ENCODE data around the gene CLSTN2. TPM values are rescaled to one million over a fixed set of nuclear protein-coding genes. Genes with fewer than 3 reads are reported as not detected.

CLSTN2 gene
- total RNA-seq, 2 donors from 2014 or later = 13.6 to 28.3 TPM

- Histone ChIP-seq H3K4me1 (peaks cover 0 to 8% of the 10 kb centered on the region in 2 donors), H3K27me3 (no peaks in the 10 kb centered on the region), H3K4me3 (no peak overlapping the region), H3K27ac (no peak overlapping the region), H3K9me3 (peaks cover 0 to 7% of the 10 kb centered on the region in 2 donors), H3K36me3 (no peaks in the 10 kb centered on the region)
- no peak for TF ChIP-seq CTCF (IDR thresholded peaks at IDR 0.05)
- DNase-seq (ENCODE audit: low spot score) = no peak
These were observed 230.1 kb downstream of the CLSTN2 start for GRCh38 chr3:140164922-140165590.

GRCh38 chr3:140165781-140166180 is 230.8 kb downstream of the CLSTN2 start:
- H3K27ac ChIP-seq = no peak overlapping the region
- DNase-seq (ENCODE audit: low spot score) = no peak
- H3K4me1 ChIP-seq = peaks cover 0 to 8% of the 10 kb centered on the region in 2 donors
- H3K9me3 ChIP-seq = peaks cover 0 to 7% of the 10 kb centered on the region in 2 donors
- TF ChIP-seq CTCF (IDR thresholded peaks at IDR 0.05) = no peak
- no peaks in the 10 kb centered on the region for H3K36me3 ChIP-seq
- no peaks in the 10 kb centered on the region for H3K27me3 ChIP-seq
- H3K4me3 ChIP-seq = no peak overlapping the region

- H3K9me3 ChIP-seq = peaks cover 0 to 7% of the 10 kb centered on the region in 2 donors
- no peaks in the 10 kb centered on the region for H3K27me3 ChIP-seq
- no peaks in the 10 kb centered on the region for H3K36me3 ChIP-seq
- DNase-seq (ENCODE audit: low spot score) = no peak
- no peak overlapping the region for H3K4me3 ChIP-seq
- no peak overlapping the region for H3K27ac ChIP-seq
- H3K4me1 ChIP-seq = peaks cover 0 to 8% of the 10 kb centered on the region in 2 donors
- no peak for TF ChIP-seq CTCF (IDR thresholded peaks at IDR 0.05)
These were observed 232.0 kb downstream of the CLSTN2 start for GRCh38 chr3:140166861-140167599.

- Histone ChIP-seq H3K4me1 (peaks cover 0 to 8% of the 10 kb centered on the region in 2 donors), H3K27ac (no peak overlapping the region), H3K4me3 (no peak overlapping the region), H3K9me3 (peaks cover 0 to 7% of the 10 kb centered on the region in 2 donors), H3K27me3 (no peaks in the 10 kb centered on the region), H3K36me3 (no peaks in the 10 kb centered on the region)
- DNase-seq (ENCODE audit: low spot score) = no peak
- no peak for TF ChIP-seq CTCF (IDR thresholded peaks at IDR 0.05)
These were observed 232.8 kb downstream of the CLSTN2 start for GRCh38 chr3:140167600-140168281.

GRCh38 chr3:140170612-140171011 is 235.6 kb downstream of the CLSTN2 start:
- H3K27me3 ChIP-seq = no peaks in the 10 kb centered on the region
- H3K36me3 ChIP-seq = no peaks in the 10 kb centered on the region
- TF ChIP-seq CTCF (IDR thresholded peaks at IDR 0.05) = no peak
- H3K4me1 ChIP-seq = peaks cover 0 to 8% of the 10 kb centered on the region in 2 donors
- DNase-seq (ENCODE audit: low spot score) = no peak
- no peak overlapping the region for H3K27ac ChIP-seq
- no peak overlapping the region for H3K4me3 ChIP-seq
- H3K9me3 ChIP-seq = peaks cover 0 to 7% of the 10 kb centered on the region in 2 donors

All from right atrium auricular region (tissue), 2 donors.